ENCODE results near the gene PARD6G. TPM values are rescaled to one million over a fixed set of nuclear protein-coding genes. Genes with fewer than 3 reads are reported as not detected.

The PARD6G gene
- total and polyA plus RNA-seq, 2 of the 8 experiments (the other 6 are each of a cell fraction or from before 2014, with no cell fraction given) = 11.3 to 17.9 TPM

DNA sequence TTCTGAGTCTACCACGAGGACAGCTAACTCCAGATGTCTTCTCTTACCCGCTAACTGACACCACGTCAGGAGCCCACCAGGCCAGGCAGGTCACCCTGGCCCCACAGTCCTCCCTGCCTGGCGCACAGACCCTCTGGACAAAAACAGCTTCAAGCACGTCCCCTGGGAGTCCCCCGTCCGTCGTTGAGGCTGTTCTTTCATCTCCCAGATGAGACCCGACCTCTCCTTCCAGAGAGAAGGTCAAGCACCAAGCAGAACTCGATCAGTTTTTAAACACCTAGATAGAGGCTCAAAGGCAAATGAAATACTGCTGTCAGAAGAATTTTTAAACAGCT lies 57.8 kb downstream of the PARD6G start (continued):
- TF ChIP-seq USF2 (IDR thresholded peaks at IDR 0.05; ENCODE audit: low read length) (no peak), TAF1 (IDR thresholded peaks at IDR 0.05; ENCODE audit: low read depth, low read length) (no peak), SP1 (IDR thresholded peaks at IDR 0.05; ENCODE audit: low read depth, low read length) (no peak)

All from H1 (cell line).